Fibroblast of pulmonary artery (primary cell): Measurements from ENCODE around the gene ARL6IP5.

ENCODE experiments used
- DNase-seq: peaks from one replicate; pipeline ENCODE4 v3.0.0-alpha.2; 2010; ENCODE audit warnings: low read depth
- H3K4me3 ChIP-seq: replicated peaks from 2 replicates; pipeline ENCODE4 v1.5.1; 2011; ENCODE audit warnings: low read depth, mild to moderate bottlenecking, control low read depth, low read length, moderate library complexity
- CTCF ChIP-seq: IDR thresholded peaks from 2 replicates; pipeline ENCODE4 v1.5.1; 2011; ENCODE audit warnings: mild to moderate bottlenecking, control low read depth, low read length, inconsistent platforms; ENCODE audit errors: missing control alignments

The ARL6IP5 gene

GRCh38 chr3:69121513-69121912 is 36.8 kb downstream of the ARL6IP5 start:
- no peak for TF ChIP-seq CTCF
- no peak overlapping the region for H3K4me3 ChIP-seq
- no peak for DNase-seq

GRCh38 chr3:69121950-69122349 is 37.2 kb downstream of the ARL6IP5 start:
- H3K4me3 ChIP-seq = no peak overlapping the region
- DNase-seq = no peak
- no peak for TF ChIP-seq CTCF

GRCh38 chr3:69122403-69122802 is 37.7 kb downstream of the ARL6IP5 start, which contains the start of gene LMOD3:
Gene LMOD3, minus strand, starts transcription at chr3:69122595. Its CDS starts 209 bp downstream, at chr3:69122386.
- H3K4me3 ChIP-seq = no peak within 1 kb of the TSS
- DNase-seq = no peak
- TF ChIP-seq CTCF = no peak

- H3K4me3 ChIP-seq = no peak overlapping the region
- DNase-seq = no peak
- TF ChIP-seq CTCF = no peak
Observed at GRCh38 chr3:69126216-69126615, 41.5 kb downstream of the ARL6IP5 start.

- no peak for DNase-seq
- no peak overlapping the region for H3K4me3 ChIP-seq
- no peak for TF ChIP-seq CTCF
Observed at GRCh38 chr3:69126999-69127398, 42.3 kb downstream of the ARL6IP5 start.

GRCh38 chr3:69128509-69128908 is 43.8 kb downstream of the ARL6IP5 start:
- DNase-seq = no peak
- no peak overlapping the region for H3K4me3 ChIP-seq
- TF ChIP-seq CTCF = no peak

- DNase-seq = no peak
- TF ChIP-seq CTCF = no peak
- H3K4me3 ChIP-seq = no peak overlapping the region
Observed at GRCh38 chr3:69129531-69129930, 44.8 kb downstream of the ARL6IP5 start.
